GM19372 (cell line): ENCODE data around the gene ARMC9.

Experiments used
- ATAC-seq: cut with Tn5 transposase; IDR thresholded peaks from one replicate; pipeline ENCODE4 v1.9.1; 2021; ENCODE audit warnings: mild to moderate bottlenecking, low read depth, moderate library complexity; ENCODE audit not compliant: unreplicated experiment

The ARMC9 gene

GRCh38 chr2:231357931-231358330, 159.5 kb downstream of the ARMC9 start:
- ATAC-seq = no peak

GRCh38 chr2:231359441-231359840, 161.0 kb downstream of the ARMC9 start:
- no peak for ATAC-seq

- no peak for ATAC-seq
These were observed 161.5 kb downstream of the ARMC9 start for GRCh38 chr2:231359948-231360347.

GRCh38 chr2:231360401-231360800, 162.0 kb downstream of the ARMC9 start:
- ATAC-seq = no peak

GRCh38 chr2:231360881-231361371, 162.5 kb downstream of the ARMC9 start:
- no peak for ATAC-seq

- peak; percentile 96 for ATAC-seq
These were observed 163.5 kb downstream of the ARMC9 start for GRCh38 chr2:231361701-231362554.

GRCh38 chr2:231362555-231363184, 164.2 kb downstream of the ARMC9 start:
- ATAC-seq = no peak

GRCh38 chr2:231364061-231364460, 165.6 kb downstream of the ARMC9 start:
- no peak for ATAC-seq

GRCh38 chr2:231364961-231365810, 166.8 kb downstream of the ARMC9 start:
- no peak for ATAC-seq

- no peak for ATAC-seq
These were observed 168.7 kb downstream of the ARMC9 start for GRCh38 chr2:231367178-231367577.

GRCh38 chr2:231369580-231370428, 171.4 kb downstream of the ARMC9 start:
- ATAC-seq = no peak

GRCh38 chr2:231370429-231370748, 172.0 kb downstream of the ARMC9 start:
- ATAC-seq = no peak

- no peak for ATAC-seq
These were observed 172.5 kb downstream of the ARMC9 start for GRCh38 chr2:231370749-231371429.

- no peak for ATAC-seq
These were observed 173.1 kb downstream of the ARMC9 start for GRCh38 chr2:231371430-231372054.

- no peak for ATAC-seq
These were observed 173.9 kb downstream of the ARMC9 start for GRCh38 chr2:231372326-231372725.

- no peak for ATAC-seq
These were observed 174.8 kb downstream of the ARMC9 start for GRCh38 chr2:231373184-231373583.

- ATAC-seq = no peak
These were observed 175.4 kb downstream of the ARMC9 start for GRCh38 chr2:231373786-231374349.

- no peak for ATAC-seq
These were observed 176.3 kb downstream of the ARMC9 start for GRCh38 chr2:231374771-231375170.
